Gastrocnemius medialis (tissue), 4 donors: ENCODE measurements around the gene ATP6V1B1. TPM values are rescaled to one million over a fixed set of nuclear protein-coding genes. Genes with fewer than 3 reads are reported as not detected.

Experiments used
- ATAC-seq, 2 donors: fragments of 150-250 bp; one replicate each; pipeline ENCODE4 v1.9.1; 2016
- DNase-seq, 2 donors: peaks; one replicate each; pipeline ENCODE4 v3.0.0-alpha.2; 2019
- H3K27ac ChIP-seq, 4 donors: fragments of 200-600 bp; sonication (generic); 1 replicate in 1 of 4; 2 replicates in 3 of 4; pipeline ENCODE4 v1.5.1; 2016 to 2018; ENCODE audit warnings: mild to moderate bottlenecking in 2 of 4, moderate library complexity in 1 of 4
- H3K27me3 ChIP-seq, 3 donors: fragments of 200-600 bp; sonication (generic) in 2 of 3; 1 replicate in 1 of 3; 2 replicates in 2 of 3; pipeline versions ENCODE4 v1.5.1 to v1.6.0; 2016 to 2019; ENCODE audit warnings: mild to moderate bottlenecking in 1 of 3, moderate library complexity in 1 of 3
- H3K36me3 ChIP-seq, 2 donors: fragments of 200-600 bp; sonication (generic) in 1 of 2; one replicate each; pipeline ENCODE4 v1.5.1; 2017 to 2018
- H3K4me1 ChIP-seq, 2 donors: fragments of 200-600 bp; sonication (generic) in 1 of 2; one replicate each; pipeline ENCODE4 v1.5.1; 2016 to 2017; ENCODE audit warnings: mild to moderate bottlenecking in 2 of 2
- H3K4me3 ChIP-seq, 4 donors: fragments of 200-600 bp; sonication (generic) in 3 of 4; 1 replicate in 1 of 4; 2 replicates in 3 of 4; pipeline ENCODE4 v1.5.1; 2016 to 2019; ENCODE audit warnings: mild to moderate bottlenecking in 2 of 4
- H3K9me3 ChIP-seq, 3 donors: fragments of 200-600 bp; sonication (generic) in 2 of 3; 1 replicate in 1 of 3; 2 replicates in 2 of 3; pipeline ENCODE4 v1.5.1; 2016 to 2019
- POLR2A ChIP-seq, 2 donors: fragments of 450-650 bp; IDR thresholded peaks; one replicate each; pipeline ENCODE4 v1.6.1; 2017; ENCODE audit warnings: antibody characterized with exemption in 2 of 2, mild to moderate bottlenecking in 2 of 2, moderate library complexity in 2 of 2
- in situ Hi-C, 4 donors: fragments of 200-750 bp; cut with MboI; loops; one replicate each; pipeline versions ENCODE4 v1.15.0 to v1.8.0; 2017; ENCODE audit warnings: low sequenced_read_pairs in 4 of 4
- intact Hi-C: fragments of 100-400 bp; cut with DNase I; formaldehyde crosslinking; loops from one replicate; pipeline ENCODE4 v1.15.1; 2023; ENCODE audit warnings: low total_unique reads
- total RNA-seq, 4 donors: library from RNA; depleted of rRNA; stranded (reverse); fragments of >200 nt; gene quantifications; one replicate each; pipeline versions ENCODE4 v1.1.0 to v1.2.3, GENCODE V29; 2016
- TF ChIP-seq, protein P1 (sequence below), 5 experiments: fragments of 450-650 bp in 3 of 5; fragments of 200-600 bp in 2 of 5; sonication (generic) in 2 of 5; IDR thresholded peaks in 4 of 5; conservative IDR thresholded peaks in 1 of 5; 1 replicate in 4 of 5; 2 replicates in 1 of 5; pipeline ENCODE4 v1.5.1; 2016 to 2019; ENCODE audit warnings: antibody characterized with exemption in 5 of 5, mild to moderate bottlenecking in 3 of 5, moderate library complexity in 3 of 5

ATP6V1B1 gene
- total RNA-seq, 4 donors from 2014 or later = 2.3 TPM; not detected in 3

DNA sequence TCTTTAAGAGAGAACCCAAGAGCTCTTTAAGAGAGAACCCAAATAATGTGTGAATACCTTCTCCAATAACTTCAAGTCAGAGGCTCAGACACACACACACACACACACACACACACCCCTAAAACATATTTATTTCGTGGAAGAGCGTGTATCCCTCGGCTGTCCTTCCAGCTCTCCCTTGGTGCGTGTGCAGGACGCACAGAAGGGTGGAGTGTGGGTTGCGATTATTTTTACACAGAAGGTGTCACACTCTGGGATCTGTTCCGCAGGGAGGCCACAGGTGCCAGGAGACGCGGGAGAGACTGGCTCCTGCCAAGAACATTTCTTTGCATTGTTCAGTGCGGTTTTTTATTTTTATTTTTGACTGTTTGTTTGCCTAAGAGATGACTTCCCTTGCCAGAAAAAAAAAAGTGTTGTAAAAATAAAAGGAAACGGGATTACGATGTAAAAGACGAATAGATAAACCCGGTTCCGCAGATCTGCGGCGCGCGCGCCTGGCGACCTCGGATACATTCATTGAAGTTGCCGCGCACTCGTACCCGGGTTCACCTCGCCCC lies 47.3 kb upstream of the ATP6V1B1 start:
- no peak for DNase-seq
- H3K27ac ChIP-seq = peak overlapping the region in 1 of 4 donors; percentile 26
- intact Hi-C loops (no loop called here), in situ Hi-C loops (no loop called here)
- H3K36me3 ChIP-seq = no peaks in the 10 kb centered on the region
- ATAC-seq = no peak
- H3K9me3 ChIP-seq = no peaks in the 10 kb centered on the region
- peaks cover 67 to 84% (median 69%) of the 10 kb centered on the region in 3 donors for H3K27me3 ChIP-seq
- H3K4me3 ChIP-seq = peak overlapping the region; percentile 1 to 71 (median 60)
- TF ChIP-seq POLR2A (IDR thresholded peaks at IDR 0.05) = no peak
- TF ChIP-seq, protein P1, sequence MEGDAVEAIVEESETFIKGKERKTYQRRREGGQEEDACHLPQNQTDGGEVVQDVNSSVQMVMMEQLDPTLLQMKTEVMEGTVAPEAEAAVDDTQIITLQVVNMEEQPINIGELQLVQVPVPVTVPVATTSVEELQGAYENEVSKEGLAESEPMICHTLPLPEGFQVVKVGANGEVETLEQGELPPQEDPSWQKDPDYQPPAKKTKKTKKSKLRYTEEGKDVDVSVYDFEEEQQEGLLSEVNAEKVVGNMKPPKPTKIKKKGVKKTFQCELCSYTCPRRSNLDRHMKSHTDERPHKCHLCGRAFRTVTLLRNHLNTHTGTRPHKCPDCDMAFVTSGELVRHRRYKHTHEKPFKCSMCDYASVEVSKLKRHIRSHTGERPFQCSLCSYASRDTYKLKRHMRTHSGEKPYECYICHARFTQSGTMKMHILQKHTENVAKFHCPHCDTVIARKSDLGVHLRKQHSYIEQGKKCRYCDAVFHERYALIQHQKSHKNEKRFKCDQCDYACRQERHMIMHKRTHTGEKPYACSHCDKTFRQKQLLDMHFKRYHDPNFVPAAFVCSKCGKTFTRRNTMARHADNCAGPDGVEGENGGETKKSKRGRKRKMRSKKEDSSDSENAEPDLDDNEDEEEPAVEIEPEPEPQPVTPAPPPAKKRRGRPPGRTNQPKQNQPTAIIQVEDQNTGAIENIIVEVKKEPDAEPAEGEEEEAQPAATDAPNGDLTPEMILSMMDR (IDR thresholded peaks at IDR 0.05 in 4 of 5, conservative IDR thresholded peaks at IDR 0.05 in 1 of 5) = no peak
- peaks cover 14 to 21% of the 10 kb centered on the region in 2 donors for H3K4me1 ChIP-seq

- intact Hi-C loops (no loop called here), in situ Hi-C loops (no loop called here)
- no peak overlapping the region for H3K27ac ChIP-seq
- ATAC-seq (no peak), DNase-seq (no peak)
- no peaks in the 10 kb centered on the region for H3K36me3 ChIP-seq
- H3K9me3 ChIP-seq = no peaks in the 10 kb centered on the region
- H3K4me1 ChIP-seq = peaks cover 14 to 21% of the 10 kb centered on the region in 2 donors
- peak overlapping the region in 3 of 4 donors; percentile 1 to 71 (median 24) for H3K4me3 ChIP-seq
- H3K27me3 ChIP-seq = peaks cover 60 to 81% (median 63%) of the 10 kb centered on the region in 3 donors
- no peak for TF ChIP-seq POLR2A (IDR thresholded peaks at IDR 0.05)
Observed at GRCh38 chr2:70888923-70889715, 46.6 kb upstream of the ATP6V1B1 start.

DNA sequence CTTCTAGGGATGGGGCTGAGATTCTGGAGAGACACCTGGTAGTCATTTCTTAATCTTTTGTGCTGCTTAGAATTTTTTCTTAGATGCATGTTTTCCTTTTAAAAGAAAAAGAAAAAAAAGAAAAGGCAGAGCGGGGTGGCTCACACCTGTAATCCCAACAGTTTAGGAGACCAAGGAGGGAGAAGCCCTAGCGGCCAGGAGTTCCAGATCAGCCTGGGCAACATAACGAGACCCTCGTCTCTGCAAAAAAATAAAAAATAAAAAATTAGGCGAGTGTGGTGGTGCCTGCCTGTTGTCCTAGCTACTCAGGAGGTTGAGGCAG lies 46.0 kb upstream of the ATP6V1B1 start:
- ATAC-seq = no peak
- Histone ChIP-seq H3K4me1 (peaks cover 14 to 21% of the 10 kb centered on the region in 2 donors), H3K27ac (no peak overlapping the region), H3K4me3 (no peak overlapping the region), H3K27me3 (peaks cover 55 to 75% (median 57%) of the 10 kb centered on the region in 3 donors), H3K9me3 (no peaks in the 10 kb centered on the region), H3K36me3 (no peaks in the 10 kb centered on the region)
- intact Hi-C loops (no loop called here), in situ Hi-C loops (no loop called here)
- TF ChIP-seq POLR2A (IDR thresholded peaks at IDR 0.05) = no peak
- TF ChIP-seq, protein P1 (IDR thresholded peaks at IDR 0.05 in 4 of 5, conservative IDR thresholded peaks at IDR 0.05 in 1 of 5) = no peak
- no peak for DNase-seq

DNA sequence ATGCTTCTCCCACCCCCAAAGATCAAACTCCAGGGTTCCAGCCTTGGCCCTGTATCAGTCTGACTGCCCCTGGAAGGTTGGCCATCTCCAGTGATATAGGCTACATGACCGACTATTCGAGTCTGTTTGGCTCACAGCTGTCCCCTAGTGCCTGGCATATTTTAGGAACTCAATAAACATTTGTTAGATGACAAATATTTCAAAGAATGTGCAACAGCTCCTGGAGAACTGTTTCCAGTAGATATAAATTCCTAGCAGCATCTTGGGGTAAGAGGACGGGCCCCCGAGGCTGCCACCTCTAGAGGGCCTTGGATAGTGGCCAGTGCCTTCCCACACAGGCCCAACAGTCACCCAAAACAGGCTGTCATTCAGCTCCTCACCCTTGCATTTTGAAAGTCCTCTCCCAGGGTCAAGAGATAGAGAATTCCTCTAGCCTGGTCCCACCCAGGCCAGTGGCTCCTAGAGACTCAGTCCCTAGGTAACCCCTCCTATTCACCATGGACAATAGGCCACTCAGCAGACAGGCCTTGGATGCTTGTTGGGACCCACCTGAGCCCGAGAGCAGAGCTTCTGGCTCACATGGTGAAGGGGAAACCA lies 45.1 kb upstream of the ATP6V1B1 start:
- no peak for ATAC-seq
- no peak for DNase-seq
- no peak for TF ChIP-seq POLR2A (IDR thresholded peaks at IDR 0.05)
- TF ChIP-seq, protein P1 (IDR thresholded peaks at IDR 0.05 in 4 of 5, conservative IDR thresholded peaks at IDR 0.05 in 1 of 5) = no peak
- peaks cover 14 to 21% of the 10 kb centered on the region in 2 donors for H3K4me1 ChIP-seq
- H3K4me3 ChIP-seq = no peak overlapping the region
- in situ Hi-C loops (no loop called here), intact Hi-C loops (no loop called here)
- peaks cover 46 to 66% (median 48%) of the 10 kb centered on the region in 3 donors for H3K27me3 ChIP-seq
- H3K36me3 ChIP-seq = no peaks in the 10 kb centered on the region
- H3K27ac ChIP-seq = peak overlapping the region in 1 of 4 donors; percentile 36
- H3K9me3 ChIP-seq = no peaks in the 10 kb centered on the region
